HG02981 (cell line): ENCODE data around the gene HS1BP3.

ENCODE experiments used
- ATAC-seq: cut with Tn5 transposase; IDR thresholded peaks from one replicate; pipeline ENCODE4 v1.9.1; 2021; ENCODE audit warnings: mild to moderate bottlenecking, moderate library complexity; ENCODE audit not compliant: unreplicated experiment

The HS1BP3 gene

DNA sequence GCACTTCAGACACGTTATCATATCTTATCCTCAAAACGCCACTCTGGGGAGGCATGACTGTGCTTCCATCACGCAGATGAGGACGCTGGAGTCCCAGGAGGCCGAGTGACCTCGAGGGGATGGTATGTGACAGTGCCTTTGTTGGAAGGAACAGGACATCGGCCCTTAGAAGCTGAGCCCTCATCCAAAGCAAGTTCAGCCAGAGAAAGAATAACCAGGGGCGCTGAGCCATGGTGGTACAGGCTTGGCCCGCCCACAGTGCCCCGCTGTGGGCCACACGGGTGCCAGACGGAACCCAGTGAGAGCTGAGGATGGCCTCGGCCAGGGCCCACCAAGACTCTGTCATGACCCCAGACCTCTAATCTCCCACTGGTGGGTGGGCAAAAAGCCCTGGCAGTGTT, 31.3 kb downstream of the HS1BP3 start:
- ATAC-seq, result no peak

DNA sequence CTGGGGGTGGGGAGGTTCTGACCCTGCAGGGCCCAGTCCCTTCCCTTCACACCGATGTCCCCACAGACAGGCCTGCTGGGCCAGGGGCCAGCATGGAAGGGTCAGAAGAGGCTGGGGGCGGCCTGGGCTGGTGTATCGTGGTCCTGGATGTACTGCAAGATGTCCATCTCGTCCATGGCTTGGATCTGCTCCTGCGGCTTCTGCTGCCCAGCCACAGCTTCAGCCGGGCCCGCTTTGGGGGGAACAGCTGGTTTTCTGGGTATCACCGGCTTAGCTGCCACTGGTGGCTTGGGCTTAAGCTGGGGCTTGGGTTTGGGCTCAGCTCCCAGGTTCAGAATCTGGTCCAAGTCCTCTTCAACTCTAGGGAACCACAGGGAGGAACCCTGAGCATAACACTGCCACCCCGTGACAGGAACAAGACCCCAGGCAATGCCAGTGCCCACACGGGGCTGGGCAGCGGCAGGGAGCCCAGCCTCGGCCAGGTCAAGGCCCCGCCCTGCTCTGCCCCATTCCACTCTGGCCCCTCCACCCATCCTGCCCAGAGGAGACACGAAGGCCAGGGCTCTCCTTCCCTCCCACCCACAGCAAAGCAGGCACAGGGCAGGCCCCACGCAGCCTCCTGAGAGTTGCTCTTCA, 31.9 kb downstream of the HS1BP3 start:
- no peak for ATAC-seq

DNA sequence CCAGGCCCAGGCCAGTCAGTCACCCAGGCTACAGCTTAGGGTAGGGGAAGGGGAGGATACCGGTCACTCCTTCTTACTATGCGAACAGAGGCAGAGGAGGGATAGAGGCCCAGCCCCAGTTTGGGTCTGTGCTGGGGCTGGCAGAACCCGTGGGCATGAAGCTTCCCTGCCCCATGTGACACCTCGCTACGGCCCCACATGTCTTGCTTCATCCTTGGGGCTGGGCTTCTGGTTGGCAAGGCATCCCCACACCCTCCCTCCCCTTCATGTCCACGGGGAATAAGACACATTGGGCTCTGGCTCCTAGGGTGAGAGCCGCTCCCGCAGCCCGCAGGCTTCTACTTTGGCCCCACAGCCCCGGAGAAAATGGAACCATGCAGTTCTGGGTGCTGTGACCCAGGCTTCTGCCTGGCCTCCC, 32.4 kb downstream of the HS1BP3 start:
- ATAC-seq, result no peak

DNA sequence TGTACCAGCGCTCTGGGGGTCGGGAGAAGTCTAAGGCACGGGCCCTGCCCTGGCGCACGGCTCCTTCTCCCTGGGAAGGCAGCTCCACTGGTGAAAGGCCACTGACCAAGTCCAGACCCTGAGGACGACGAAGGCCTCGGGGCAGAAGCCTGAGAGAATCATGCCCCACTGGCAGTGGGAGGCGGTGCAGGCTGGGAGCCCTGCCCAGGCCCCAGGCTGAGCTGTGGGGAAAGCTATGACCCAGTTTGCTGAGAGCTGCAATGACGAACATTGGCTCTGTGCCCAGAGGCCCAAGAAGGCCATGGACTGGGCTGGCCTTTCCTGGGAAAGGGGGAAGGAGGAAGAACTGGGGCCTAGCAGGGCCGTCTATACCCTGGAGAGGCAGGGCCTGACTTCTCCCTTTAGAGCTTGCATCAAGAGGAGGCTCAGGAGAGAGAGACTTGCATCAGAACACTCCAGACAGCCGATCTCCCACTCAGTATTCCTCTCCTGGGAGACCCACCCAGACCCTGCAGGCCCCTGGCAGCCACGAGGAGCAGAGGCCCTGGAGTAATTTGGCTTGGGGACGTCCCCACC, 32.9 kb downstream of the HS1BP3 start:
- no peak for ATAC-seq

DNA sequence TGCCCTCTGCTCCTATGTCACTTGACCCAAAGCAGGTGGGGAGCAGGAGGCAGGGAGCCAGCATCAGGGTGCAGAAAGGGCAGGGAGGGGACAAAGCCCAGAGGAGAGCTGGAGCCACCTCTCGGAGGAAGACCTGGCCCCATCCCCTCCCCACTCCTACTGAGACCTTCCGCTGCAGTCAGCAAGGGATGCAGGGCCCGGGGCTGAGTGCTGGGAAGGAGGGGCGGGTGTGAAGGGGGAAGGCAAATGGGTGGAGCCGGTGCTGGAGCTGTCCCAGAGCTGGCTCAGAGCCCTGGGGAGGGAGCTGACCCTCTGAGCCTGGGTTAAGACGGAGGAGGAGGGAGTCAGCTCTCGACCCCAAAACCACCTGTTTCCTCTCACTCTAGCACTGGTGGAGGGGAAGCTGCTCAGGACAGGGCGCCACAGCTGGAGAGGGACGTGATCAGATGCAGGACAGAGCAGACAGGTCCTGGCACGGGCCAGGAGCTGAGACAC, 33.8 kb downstream of the HS1BP3 start:
- ATAC-seq, result no peak

DNA sequence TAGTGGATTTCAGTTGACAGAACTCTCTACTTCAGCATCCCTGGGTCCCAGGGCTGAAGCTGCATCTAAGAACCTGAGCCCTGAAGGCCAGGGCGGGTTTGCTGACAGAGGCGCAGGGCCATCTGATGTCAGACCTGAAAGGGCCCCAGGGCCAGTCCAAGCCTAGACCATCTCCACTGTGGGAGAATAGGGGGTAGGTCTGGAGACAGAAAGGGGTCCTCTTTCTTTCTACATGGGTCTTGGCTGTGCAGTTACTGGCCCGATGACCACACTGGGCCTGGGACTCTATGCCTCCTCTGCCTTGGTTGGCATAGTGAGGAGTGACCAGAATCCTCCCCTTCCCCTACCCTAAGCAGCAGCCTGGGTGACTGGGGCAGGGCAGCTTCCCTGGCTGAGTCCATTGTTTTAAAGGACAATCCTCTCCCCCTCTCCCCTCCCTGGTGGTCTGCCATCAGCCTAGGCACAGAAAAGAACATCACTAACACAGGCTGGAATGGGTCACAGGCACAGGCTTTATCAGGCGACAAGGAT, 34.5 kb downstream of the HS1BP3 start:
- no peak for ATAC-seq

DNA sequence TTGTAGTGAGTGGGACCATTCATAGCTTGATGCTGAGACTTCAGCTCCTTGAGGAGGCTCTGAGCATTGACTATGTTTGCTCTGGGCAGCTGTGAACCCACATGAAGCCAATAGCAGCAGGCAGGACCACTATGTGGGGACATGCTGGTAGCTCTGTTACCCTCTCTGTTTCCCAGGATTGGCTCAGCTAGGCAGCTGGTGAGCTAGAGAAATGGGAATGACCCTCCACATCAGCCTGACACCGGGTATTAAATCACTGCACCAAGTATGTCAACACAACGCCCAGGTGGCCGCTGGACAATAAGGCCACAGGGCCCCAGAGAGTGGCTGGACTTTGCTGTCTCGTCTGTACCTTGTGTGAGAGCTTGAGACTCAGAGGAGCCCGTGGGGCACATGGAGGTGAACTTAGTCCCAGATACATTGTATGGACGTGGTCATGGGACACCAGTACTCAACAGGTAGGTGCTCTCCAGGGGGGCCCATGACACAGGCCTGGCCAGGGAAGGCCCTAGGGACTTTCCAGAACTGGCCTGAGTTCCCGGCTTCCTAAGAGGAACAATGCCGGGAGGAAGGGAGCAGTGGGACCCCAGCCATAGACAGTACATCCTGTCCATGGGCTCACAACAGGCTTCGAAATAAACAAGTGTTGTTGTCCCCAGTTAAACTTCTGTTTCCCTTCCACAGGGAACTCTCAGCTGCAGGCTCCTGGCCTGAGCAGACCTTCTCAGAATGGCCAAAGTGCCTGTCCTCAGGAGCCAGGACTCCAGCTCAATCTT, 35.2 kb downstream of the HS1BP3 start:
- ATAC-seq, result no peak

DNA sequence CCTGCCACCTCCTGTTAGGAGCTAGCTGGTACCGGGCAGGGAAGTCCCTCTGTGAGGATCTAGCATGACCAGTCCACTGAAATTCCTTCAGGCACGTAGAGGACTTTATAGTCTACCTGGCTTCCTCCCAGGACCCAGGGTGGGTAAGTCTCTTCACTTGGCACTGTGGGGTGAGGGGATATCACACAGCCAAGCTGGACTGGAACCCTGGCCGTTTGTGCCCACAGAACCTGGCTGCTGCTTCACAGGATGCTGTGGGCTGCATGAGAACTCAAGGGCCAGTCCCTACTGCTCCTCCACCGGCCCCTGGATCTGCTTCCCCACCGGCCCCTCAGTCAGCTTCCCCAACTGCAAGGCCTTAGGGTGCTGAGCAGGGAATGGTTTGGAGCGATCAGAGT, 35.8 kb downstream of the HS1BP3 start:
- no peak for ATAC-seq

DNA sequence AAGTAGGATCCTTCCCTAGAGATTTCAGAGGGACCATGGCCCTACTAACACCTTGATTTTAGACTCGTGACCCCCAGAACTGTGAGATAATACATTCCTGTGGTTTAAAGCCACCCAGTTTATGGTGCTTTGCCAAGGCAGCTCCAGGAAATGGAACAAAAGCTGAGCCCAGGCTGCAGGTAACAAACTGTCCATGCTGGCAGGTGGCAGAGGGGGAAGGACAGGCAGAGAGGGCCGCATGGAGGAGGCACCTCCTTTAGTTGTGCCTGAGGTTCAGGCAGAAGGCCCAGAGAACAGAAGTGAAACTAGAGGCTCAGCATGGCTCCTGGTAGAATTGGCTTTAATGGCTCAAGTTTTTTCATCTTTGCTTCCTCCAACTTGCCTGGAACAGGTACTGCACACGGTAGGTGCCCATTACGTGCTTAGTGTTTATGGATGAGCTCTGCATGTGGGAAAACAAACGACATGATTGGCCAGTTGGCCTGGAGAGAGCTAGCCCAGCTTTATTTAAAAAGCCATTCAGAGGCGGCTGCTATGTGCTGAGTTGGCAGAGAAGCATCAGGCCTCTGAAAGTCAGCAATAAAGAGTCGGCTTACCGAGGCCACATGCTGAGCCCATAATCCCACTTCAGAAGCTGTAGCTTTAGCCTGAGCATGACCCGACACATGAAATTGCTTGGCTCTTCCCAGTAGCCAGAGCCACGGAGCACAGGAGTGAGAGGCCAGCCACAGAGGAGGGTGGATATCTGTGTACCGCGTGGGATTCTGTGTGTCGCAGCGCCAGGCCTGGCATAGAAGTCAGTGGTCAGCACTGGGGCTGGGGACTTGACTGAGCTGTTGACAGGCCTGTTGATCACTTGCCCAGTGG, 36.5 kb downstream of the HS1BP3 start:
- ATAC-seq, result no peak

DNA sequence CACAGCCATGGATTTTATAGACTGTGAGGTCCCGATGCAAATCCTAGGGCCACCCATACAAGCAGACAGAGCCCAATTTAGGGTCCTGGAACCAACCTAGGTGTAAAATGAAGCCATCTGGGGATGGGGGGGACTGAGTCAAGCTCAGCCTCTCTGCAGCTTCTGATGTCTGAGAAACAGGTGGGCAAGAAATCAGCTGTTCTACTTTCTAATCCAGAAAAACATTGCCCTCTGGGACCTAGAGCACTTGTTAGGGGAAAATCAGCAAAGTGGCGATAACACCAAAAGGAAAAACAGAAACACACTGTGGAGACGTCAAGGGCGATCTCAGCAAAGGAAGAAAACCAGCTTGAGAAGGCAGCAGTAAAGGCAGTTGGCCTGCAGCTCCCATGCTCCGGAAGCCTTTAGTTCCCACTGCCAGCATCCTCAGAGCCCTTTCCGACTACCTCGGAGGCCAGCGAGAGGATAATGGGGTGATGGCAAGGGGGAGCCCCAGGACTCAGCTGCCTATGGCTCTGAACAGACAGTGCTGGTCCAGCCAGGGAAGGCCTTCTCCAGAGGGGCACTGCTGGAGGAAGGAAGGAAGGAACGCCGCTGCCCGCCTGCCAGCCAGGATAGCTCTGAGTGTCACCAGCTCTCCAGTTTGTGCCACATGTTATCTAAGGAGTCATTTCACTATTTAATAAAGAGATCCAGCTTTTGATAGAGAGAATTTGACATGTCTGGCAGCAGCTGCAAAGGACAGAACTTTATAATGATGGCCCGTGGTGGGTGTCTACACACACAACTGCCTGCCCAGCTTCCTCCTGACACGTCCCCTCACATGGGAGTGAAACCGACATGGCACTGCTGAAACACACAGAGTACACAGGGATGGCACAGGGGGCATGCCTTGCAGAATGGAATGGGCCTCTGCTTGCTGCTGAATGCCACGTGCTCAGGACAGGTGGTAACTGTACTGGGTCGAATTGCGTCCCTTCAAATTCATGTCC, 37.7 kb downstream of the HS1BP3 start:
- no peak for ATAC-seq

DNA sequence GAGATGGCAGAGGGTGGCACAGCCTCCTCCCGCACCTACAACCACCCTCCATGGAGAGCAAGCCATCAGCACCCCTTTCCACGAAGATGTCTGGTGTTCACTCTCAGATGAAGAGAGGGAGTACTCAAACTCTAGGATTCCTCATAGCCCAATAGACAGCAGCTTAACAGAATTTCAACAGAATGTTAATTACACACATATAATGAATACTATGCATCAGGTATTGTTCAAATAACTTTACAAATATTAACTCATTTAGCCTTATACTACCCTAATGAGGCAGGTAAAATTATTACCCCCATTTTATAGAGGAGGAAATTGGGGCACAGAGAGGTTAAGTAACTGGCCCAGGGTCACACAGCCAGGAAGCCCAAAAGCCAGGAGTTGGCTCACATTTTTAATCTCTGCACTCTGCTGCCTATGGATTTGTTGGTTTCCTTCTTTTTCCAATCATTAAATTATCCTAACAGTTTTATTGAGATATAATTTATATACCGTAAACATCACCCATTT, 39.0 kb downstream of the HS1BP3 start:
- ATAC-seq, result no peak

DNA sequence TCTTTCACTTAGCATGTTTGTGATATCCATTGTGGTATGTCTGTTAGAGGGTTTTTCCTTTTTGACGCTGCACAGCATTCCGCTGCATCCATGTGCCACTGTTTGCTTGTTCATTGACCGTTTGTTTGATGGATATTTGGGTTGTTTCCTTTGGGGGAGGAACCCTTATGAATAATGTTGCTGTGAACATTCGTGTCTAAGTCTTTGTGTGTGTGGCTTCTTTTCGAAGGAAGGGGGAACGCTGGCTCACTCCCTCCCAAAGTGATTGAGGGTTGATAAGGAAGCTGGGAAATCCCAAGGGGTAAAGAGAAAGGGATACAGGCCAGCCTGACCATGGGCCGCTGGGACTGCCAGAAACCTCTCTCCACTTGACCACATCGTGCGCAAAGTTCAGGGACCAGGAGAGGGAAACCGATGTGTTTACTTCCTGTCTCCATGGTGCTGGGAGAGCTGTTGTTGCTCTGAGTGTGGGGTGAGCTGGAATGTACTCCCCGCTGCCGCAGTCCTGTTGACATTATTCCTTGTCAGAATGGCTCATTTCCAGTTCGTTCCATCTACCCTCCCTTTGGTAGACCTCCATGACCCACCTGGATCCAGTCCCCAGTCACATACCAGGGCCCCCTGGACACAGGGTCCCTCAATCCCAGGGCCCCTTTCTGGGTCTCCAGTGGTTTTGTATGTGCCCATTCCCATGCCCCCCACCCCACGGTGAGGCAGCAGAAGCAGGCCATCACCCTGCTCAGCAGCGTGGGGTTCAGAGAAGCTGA, 39.6 kb downstream of the HS1BP3 start:
- no peak for ATAC-seq

DNA sequence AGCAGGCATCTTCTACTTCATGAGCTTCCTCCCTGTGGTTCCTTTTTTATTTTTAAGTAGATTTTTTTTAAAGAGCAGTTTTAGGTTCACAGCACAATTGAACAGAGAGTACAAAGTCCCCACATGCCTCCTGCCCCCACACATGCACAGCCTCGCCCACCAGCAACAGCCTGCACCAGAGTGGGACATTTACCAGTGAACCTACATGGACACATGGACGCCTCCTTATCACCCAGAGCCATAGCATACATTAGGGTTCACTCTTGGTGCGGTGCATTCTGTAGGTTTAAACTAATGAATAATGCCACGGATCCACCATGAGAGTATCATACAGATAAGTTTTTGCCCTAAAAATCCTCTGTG, 40.9 kb downstream of the HS1BP3 start:
- ATAC-seq, result no peak

DNA sequence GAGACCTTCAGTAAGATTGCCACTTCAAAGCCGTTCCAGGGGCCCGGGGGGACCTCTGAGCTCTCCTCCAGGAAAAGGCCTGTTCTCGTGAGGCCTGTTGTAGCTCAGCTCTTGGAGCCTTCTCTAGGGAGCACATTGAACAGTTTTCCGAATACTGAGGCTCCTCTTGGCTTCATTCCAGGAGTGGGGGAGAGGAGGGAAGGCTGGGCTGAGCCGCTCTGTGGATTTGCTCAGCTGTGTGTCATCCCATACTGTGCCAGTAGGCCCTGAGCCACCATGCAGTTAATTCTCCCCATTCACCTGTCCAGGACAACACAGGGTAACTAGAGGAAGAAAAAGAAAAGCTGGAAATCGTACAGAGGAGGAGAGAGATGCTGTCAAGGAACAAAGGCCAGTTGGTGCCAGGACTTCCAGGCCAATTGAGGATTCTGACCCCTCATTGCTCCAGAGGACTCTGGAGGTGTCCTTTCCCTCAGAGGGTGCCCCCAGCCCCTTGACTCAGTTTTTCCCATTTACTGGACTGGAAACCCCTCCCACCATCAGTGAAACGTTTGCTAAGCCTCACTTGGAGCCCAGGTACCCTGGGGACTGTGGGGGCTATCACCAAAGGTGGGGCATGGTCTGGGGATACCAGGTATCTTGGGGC, 41.4 kb downstream of the HS1BP3 start:
- no peak for ATAC-seq

DNA sequence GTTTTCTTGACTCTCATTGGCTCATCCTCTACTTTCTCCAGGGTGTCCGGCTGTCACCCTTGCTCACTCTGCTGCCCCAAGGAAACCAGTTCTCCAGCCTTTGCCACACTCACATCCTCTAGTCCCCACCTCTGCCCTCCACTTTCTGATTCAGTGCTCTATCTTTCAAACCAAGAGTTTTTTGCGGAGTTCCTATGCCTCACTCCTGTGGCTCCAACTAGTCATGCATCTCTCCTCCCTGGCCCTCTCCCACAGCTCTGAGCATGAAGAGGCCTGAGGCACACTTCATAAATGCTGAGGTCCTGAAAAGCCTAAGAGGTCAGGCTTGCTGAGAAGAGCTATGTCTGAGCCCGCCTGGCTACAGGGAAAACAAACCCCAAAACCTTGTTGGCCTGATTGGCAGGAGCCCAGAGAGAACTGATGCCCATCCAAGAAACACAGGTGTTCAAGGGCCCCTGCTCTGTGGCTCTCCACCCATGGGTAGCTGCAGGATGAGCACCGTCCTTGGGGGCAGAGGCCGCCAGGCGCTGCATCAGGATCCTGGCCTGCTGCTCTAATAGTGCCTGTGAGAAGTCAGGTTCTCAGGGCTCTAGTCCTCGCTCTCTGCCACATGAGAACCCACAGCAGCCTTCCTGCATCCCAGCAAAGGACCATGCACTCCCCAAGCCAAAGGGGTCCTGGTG, 42.1 kb downstream of the HS1BP3 start:
- no peak for ATAC-seq

DNA sequence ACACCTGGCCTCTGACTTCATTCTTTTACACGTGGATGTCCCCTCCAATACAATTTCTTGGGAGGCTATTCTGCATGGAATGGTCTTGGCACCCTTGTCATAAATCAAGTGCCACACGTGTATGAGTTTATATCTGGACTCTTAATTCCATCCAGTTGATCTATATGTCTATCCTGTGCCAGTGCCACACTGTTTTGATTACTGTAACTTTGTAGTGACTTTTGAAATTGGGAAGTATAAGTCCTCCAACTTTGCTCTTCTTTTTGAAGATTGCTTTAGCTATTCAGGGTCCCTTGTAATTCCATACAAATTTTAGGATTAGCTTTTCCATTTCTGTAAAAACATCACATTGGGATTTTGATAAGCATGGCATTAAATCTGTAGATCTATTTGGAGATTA, 43.5 kb downstream of the HS1BP3 start:
- ATAC-seq, result no peak

DNA sequence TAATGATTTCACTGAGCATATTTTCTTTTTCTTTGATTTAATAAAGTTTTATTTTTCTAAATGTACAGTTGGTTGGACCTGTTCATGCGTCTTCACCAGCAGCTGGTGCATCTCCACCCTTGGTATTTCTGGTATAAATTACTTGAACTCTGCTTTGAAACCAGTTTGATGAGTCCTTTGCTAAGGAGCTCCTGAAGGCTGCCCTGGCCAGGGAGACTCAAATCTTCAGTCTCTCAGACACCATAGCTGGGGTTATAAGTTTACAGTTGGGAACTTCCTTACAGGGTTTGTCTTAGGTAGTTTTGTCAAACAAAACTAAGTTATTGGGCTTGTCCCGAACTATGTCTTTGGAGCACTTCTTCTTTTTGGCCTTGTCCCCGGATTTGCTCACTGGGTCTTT, 44.7 kb downstream of the HS1BP3 start:
- no peak for ATAC-seq

DNA sequence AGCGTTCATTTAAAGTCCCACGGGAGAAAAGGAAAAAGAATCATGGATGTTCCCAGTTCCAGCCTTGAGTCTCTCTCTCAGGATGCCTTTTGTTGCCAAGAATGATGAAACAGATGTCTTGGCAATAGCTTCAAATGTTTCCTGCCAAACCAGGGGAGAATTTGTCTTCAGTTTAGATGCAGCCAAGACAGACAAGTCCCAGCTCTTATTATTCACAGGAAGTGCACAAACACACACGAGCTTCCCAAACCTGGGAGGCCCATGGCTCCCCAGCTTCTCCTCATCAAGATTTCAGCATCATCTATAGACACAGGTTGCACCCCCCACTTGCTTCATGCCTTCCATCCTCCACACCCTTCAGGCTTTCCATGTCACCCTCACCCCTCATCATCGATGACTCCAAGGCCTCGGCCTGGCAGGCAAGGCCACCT, 45.9 kb downstream of the HS1BP3 start:
- no peak for ATAC-seq
